ENCODE results near the gene LRRC59. TPM values are rescaled to one million over a fixed set of nuclear protein-coding genes. Genes with fewer than 3 reads are reported as not detected.

LRRC59 gene
- total and polyA plus RNA-seq, 4 experiments from 2014 or later, result 17.8 to 30.7 (median 27.1) TPM

DNA sequence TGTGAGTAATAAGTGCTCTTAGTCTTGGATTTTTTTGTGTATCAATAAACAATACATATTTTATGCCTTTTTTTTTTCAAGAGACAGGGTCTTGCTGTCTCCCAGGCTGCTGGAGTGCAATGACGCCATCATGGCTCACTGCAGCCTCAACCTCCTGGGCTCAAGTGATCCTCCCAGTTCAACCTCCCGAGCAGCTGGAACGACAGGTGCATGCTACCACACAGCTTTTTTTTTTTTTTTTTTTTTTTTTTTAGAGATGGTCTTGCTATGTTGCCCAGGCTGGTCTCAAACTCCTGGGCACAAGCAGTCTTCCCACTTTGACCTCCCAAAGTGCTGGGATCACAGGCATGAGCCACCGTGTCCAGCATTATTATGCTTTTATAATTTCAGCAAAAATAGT lies 41.7 kb upstream of the LRRC59 start:
- H3K4me3 ChIP-seq (ENCODE audit: low read length in 2 of 2), result no peak overlapping the region
- Mint-ChIP-seq H3K36me3 (peaks cover 1 to 3% of the 10 kb centered on the region in 2 donors), H3K27ac (no peak overlapping the region), H3K27me3 (no peaks in the 10 kb centered on the region), H3K4me3 (no peak overlapping the region), H3K4me1 (peaks cover 0 to 1% (median under 1%) of the 10 kb centered on the region in 4 donors), H3K9me3 (no peaks in the 10 kb centered on the region)
- H3K4me1 ChIP-seq (ENCODE audit: insufficient read depth, low read length), result no peaks in the 10 kb centered on the region
- H3K9me3 ChIP-seq (ENCODE audit: control insufficient read depth in 1 of 2, low read length in 2 of 2), result no peaks in the 10 kb centered on the region
- H3K27me3 ChIP-seq (ENCODE audit: insufficient read depth, low read length), result no peaks in the 10 kb centered on the region
- no peak overlapping the region for H3K27ac ChIP-seq (ENCODE audit: low read depth, low read length)
- DNase-seq, result no peak
- CTCF ChIA-PET (ENCODE audit: partially characterized antibody), result no interaction called here
- H3K36me3 ChIP-seq (ENCODE audit: insufficient read depth, low read length), result no peaks in the 10 kb centered on the region
- POLR2A ChIA-PET (ENCODE audit: partially characterized antibody), result no interaction called here
- intact Hi-C loops (cut with micrococcal nuclease), result no loop called here

DNA sequence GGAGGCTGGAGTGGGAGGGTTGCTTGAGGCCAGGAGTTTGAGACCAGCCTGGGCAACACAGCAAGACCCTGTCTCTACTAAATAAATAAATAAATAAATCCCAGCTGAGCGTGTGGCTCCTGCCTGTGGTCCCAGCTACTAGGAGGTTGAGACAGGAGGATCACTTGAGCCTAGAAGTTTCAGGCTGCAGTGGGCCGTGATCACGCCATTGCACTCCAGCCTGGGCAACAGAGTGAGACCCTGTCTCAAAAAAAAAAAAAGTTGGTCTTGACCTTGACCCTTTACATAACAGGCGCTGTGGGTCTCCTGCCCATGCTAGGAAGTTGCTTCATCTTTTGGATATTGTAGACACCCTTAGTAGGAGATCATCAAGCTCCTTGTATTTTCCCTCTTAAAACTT lies 40.1 kb upstream of the LRRC59 start:
- POLR2A ChIA-PET (ENCODE audit: partially characterized antibody), result no interaction called here

DNA sequence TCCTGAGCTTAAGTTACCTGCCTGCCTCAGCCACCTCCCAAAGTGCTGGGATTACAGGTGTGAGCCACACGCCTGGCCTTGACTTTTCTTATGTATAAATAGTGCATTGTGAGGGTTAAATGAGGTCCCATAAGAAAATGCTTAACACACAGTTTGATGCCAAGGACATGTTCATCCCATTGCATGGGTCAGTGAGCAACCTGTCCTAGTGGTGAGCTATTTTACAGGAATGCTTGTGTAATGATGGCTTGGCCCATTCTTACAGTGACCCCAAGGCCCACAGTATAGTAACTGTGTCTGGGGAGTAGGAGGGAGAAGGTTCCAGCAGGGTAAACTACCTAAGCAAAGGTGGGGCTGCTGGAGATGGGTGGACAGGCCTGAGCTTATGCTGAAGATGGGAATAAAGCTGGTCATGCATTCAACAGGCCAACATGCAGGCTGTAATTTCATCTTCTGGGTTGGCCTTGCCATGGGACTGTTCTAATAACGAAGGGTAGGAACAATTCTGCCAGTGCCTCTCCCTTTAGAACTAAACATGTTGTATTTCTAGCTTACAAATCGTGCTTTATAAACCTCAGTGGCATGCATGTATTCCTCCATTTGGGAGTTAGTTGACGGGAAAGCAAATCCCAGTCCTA lies 34.9 kb upstream of the LRRC59 start:
- Mint-ChIP-seq H3K27ac (no peak overlapping the region), H3K9me3 (no peaks in the 10 kb centered on the region), H3K27me3 (no peaks in the 10 kb centered on the region), H3K36me3 (no peaks in the 10 kb centered on the region), H3K4me3 (no peak overlapping the region), H3K4me1 (peaks cover 5 to 12% (median 9%) of the 10 kb centered on the region in 4 donors)
- POLR2A ChIA-PET (ENCODE audit: partially characterized antibody), result no interaction called here
- Histone ChIP-seq H3K4me3 (ENCODE audit: low read length in 2 of 2) (no peak overlapping the region), H3K27me3 (ENCODE audit: insufficient read depth, low read length) (no peaks in the 10 kb centered on the region), H3K27ac (ENCODE audit: low read depth, low read length) (no peak overlapping the region), H3K4me1 (ENCODE audit: insufficient read depth, low read length) (peaks cover 6% of the 10 kb centered on the region), H3K9me3 (ENCODE audit: control insufficient read depth in 1 of 2, low read length in 2 of 2) (no peaks in the 10 kb centered on the region), H3K36me3 (ENCODE audit: insufficient read depth, low read length) (no peaks in the 10 kb centered on the region)
- no peak for DNase-seq
- CTCF ChIA-PET (ENCODE audit: partially characterized antibody), result interaction anchor here (1.1 to 3.1 kb wide), 4 partner anchors 10 to 70 kb away, joined by 3 to 15 read pairs (median 6); partner anchors contain the start of gene LRRC59
- intact Hi-C loops (cut with micrococcal nuclease), result no loop called here

More for the DNA sequence above, 40.1 kb upstream of the LRRC59 start:
- Mint-ChIP-seq H3K4me1 (peaks cover 0 to 1% (median under 1%) of the 10 kb centered on the region in 4 donors), H3K27ac (no peak overlapping the region), H3K4me3 (no peak overlapping the region), H3K36me3 (peaks cover 1 to 3% of the 10 kb centered on the region in 2 donors), H3K27me3 (no peaks in the 10 kb centered on the region), H3K9me3 (no peaks in the 10 kb centered on the region)
- intact Hi-C loops (cut with micrococcal nuclease), result no loop called here
- H3K4me3 ChIP-seq (ENCODE audit: low read length in 2 of 2), result no peak overlapping the region
- H3K4me1 ChIP-seq (ENCODE audit: insufficient read depth, low read length), result no peaks in the 10 kb centered on the region
- H3K27me3 ChIP-seq (ENCODE audit: insufficient read depth, low read length), result no peaks in the 10 kb centered on the region
- no peaks in the 10 kb centered on the region for H3K36me3 ChIP-seq (ENCODE audit: insufficient read depth, low read length)
- no peaks in the 10 kb centered on the region for H3K9me3 ChIP-seq (ENCODE audit: control insufficient read depth in 1 of 2, low read length in 2 of 2)
- DNase-seq, result no peak
- CTCF ChIA-PET (ENCODE audit: partially characterized antibody), result interaction anchor here (0.8 to 1.0 kb wide), 2 partner anchors 40 to 75 kb away, joined by 3 to 4 read pairs; partner anchors contain the start of gene LRRC59
- H3K27ac ChIP-seq (ENCODE audit: low read depth, low read length), result no peak overlapping the region

DNA sequence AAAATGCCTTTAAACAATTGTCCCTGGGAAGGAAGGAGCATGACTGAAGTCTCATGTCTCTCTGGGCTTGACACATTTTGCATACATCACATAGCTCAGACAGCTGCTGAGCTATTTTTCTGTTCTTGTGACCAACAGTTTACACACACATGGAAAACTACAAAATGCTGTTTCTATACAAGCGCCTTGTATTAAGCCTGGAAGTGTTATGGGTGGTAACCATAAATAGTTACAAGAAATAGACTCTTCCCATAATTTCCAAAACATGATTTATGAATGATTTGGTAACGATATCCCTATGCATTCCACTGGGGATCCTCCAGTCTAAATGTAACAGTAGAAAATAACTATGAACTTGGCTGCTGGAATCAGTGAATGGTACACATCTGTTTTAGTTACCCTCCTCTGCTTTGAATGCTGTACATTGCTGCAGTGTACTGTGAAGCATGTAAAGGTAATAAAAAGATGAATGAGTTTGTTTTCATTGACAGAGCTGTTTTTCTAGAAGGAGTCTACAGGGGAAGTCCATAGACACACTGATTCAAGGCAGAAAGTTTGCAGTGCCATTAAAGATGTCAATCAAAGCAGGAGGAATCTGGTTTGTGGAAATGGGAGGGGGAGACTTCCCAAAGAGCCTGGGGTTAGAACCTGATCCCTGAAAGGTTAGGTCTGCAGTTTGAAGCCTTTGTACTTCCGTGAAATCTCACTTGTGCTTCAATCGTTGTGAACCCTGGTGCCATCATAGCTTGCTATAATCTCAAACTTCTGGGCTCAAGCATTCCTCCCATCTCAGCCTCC lies 33.7 kb upstream of the LRRC59 start:
- peaks cover 12 to 20% (median 17%) of the 10 kb centered on the region in 4 donors for H3K4me1 Mint-ChIP-seq
- Histone ChIP-seq H3K4me1 (ENCODE audit: insufficient read depth, low read length) (peaks cover 16% of the 10 kb centered on the region), H3K4me3 (ENCODE audit: low read length in 2 of 2) (no peak overlapping the region), H3K27me3 (ENCODE audit: insufficient read depth, low read length) (no peaks in the 10 kb centered on the region), H3K36me3 (ENCODE audit: insufficient read depth, low read length) (no peaks in the 10 kb centered on the region), H3K27ac (ENCODE audit: low read depth, low read length) (no peak overlapping the region), H3K9me3 (ENCODE audit: control insufficient read depth in 1 of 2, low read length in 2 of 2) (no peaks in the 10 kb centered on the region)
- CTCF ChIA-PET (ENCODE audit: partially characterized antibody), result interaction anchor here (1.1 to 3.1 kb wide), 4 partner anchors 9 to 69 kb away, joined by 3 to 15 read pairs (median 6); partner anchors contain the start of gene LRRC59
- H3K27me3 Mint-ChIP-seq, result no peaks in the 10 kb centered on the region
- H3K4me3 Mint-ChIP-seq, result no peak overlapping the region
- no peak for DNase-seq
- no peaks in the 10 kb centered on the region for H3K9me3 Mint-ChIP-seq
- intact Hi-C loops (cut with micrococcal nuclease), result no loop called here
- no peaks in the 10 kb centered on the region for H3K36me3 Mint-ChIP-seq
- peak overlapping the region in 1 of 7 donors; percentile 31 for H3K27ac Mint-ChIP-seq
- POLR2A ChIA-PET (ENCODE audit: partially characterized antibody), result interaction anchor here (0.5 to 1.7 kb wide), 3 partner anchors 9 to 34 kb away, joined by 3 to 4 read pairs (median 3); partner anchors contain the start of gene LRRC59

DNA sequence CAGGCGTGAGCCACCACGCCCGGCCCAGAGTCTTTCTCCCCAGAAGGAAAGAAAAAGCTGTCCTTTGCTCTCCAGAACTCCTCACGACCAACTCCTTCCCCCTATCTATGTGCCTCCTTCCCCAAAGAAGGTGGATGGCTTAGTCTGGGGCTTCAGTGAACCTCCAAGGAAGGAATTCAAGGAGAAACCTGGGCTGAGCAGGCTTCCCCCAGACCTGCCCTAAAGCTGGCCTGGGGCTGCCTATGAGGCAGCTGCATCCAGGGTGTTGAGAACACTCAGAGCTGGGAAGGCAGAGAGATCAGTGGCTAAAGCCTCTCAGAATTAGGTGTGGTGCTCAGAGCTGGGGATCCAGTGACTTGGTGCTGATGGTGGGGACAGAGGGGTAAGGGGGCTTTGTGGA lies 32.5 kb upstream of the LRRC59 start:
- Mint-ChIP-seq H3K4me1 (peaks cover 17 to 31% (median 24%) of the 10 kb centered on the region in 4 donors), H3K36me3 (no peaks in the 10 kb centered on the region), H3K27me3 (no peaks in the 10 kb centered on the region)

DNA sequence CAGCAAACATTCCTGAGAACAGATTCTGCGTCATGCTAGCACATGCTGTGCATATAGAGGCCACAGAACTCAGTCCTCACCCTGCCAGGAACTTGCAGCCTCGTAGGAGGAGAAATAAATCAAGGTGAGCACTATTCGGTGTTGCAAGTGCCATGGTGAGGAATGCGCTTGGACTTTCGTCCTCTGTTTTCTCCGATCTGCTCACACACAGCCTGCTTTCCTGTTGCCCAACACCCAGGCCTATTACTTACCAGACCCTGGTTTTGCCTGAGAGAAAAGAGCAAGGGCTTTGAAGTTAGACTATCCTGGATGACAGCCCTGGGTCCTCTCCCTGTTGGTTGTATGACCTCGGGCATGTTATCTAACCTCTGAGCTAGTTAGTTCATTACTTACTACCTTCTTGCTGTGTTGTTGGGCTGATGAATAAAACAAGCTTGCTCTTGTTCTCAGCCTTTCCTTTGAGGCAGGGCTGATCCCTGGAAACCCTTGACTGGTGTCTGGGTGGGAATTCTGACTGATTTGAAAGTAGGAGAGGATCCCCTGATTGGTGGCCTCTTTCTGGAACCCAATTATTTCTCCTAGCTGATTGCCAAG lies 31.6 kb upstream of the LRRC59 start:
- Mint-ChIP-seq H3K27me3 (no peaks in the 10 kb centered on the region), H3K4me3 (no peak overlapping the region), H3K27ac (peak overlapping the region in 1 of 7 donors; percentile 8), H3K36me3 (no peaks in the 10 kb centered on the region), H3K4me1 (peaks cover 15 to 31% (median 24%) of the 10 kb centered on the region in 4 donors), H3K9me3 (no peaks in the 10 kb centered on the region)
- H3K36me3 ChIP-seq (ENCODE audit: insufficient read depth, low read length), result no peaks in the 10 kb centered on the region
- no peak overlapping the region for H3K4me3 ChIP-seq (ENCODE audit: low read length in 2 of 2)
- H3K27ac ChIP-seq (ENCODE audit: low read depth, low read length), result no peak overlapping the region
- no peaks in the 10 kb centered on the region for H3K9me3 ChIP-seq (ENCODE audit: control insufficient read depth in 1 of 2, low read length in 2 of 2)
- DNase-seq, result no peak
- intact Hi-C loops (cut with micrococcal nuclease), result no loop called here
- ChIA-PET POLR2A (ENCODE audit: partially characterized antibody) (interaction anchor here (1.7 kb wide), 1 partner anchor 32 kb away, joined by 4 read pairs; the partner anchor contains the start of gene LRRC59), CTCF (ENCODE audit: partially characterized antibody) (interaction anchor here (1.6 to 2.0 kb wide), 2 partner anchors 31 to 67 kb away, joined by 4 to 7 read pairs; partner anchors contain the start of gene LRRC59)
- H3K4me1 ChIP-seq (ENCODE audit: insufficient read depth, low read length), result peaks cover 23% of the 10 kb centered on the region
- H3K27me3 ChIP-seq (ENCODE audit: insufficient read depth, low read length), result no peaks in the 10 kb centered on the region

More for the DNA sequence above, 32.5 kb upstream of the LRRC59 start:
- Histone ChIP-seq H3K27me3 (ENCODE audit: insufficient read depth, low read length) (no peaks in the 10 kb centered on the region), H3K4me3 (ENCODE audit: low read length in 2 of 2) (no peak overlapping the region), H3K36me3 (ENCODE audit: insufficient read depth, low read length) (no peaks in the 10 kb centered on the region), H3K9me3 (ENCODE audit: control insufficient read depth in 1 of 2, low read length in 2 of 2) (no peaks in the 10 kb centered on the region), H3K27ac (ENCODE audit: low read depth, low read length) (no peak overlapping the region), H3K4me1 (ENCODE audit: insufficient read depth, low read length) (peaks cover 23% of the 10 kb centered on the region)
- CTCF ChIA-PET (ENCODE audit: partially characterized antibody), result interaction anchor here (1.6 to 3.1 kb wide), 3 partner anchors 32 to 68 kb away, joined by 4 to 15 read pairs (median 7); partner anchors contain the start of gene LRRC59
- H3K9me3 Mint-ChIP-seq, result no peaks in the 10 kb centered on the region
- intact Hi-C loops (cut with micrococcal nuclease), result no loop called here
- DNase-seq, result no peak
- peak overlapping the region in 1 of 7 donors; percentile 42 for H3K27ac Mint-ChIP-seq
- POLR2A ChIA-PET (ENCODE audit: partially characterized antibody), result interaction anchor here (1.7 kb wide), 1 partner anchor 32 kb away, joined by 4 read pairs; the partner anchor contains the start of gene LRRC59
- H3K4me3 Mint-ChIP-seq, result no peak overlapping the region
